NCI-H510A (cell line): ENCODE results near the gene NAALADL2.
"Not testable (repeated sequence)": the region's sequence is repeated elsewhere in the genome, so short reads cannot be mapped to it uniquely, and the experiment has no call there.

Experiments
- DNase-seq: peaks from one replicate; lab custom pipeline; 2025; lab: John Stamatoyannopoulos, UW

The NAALADL2 gene

DNA sequence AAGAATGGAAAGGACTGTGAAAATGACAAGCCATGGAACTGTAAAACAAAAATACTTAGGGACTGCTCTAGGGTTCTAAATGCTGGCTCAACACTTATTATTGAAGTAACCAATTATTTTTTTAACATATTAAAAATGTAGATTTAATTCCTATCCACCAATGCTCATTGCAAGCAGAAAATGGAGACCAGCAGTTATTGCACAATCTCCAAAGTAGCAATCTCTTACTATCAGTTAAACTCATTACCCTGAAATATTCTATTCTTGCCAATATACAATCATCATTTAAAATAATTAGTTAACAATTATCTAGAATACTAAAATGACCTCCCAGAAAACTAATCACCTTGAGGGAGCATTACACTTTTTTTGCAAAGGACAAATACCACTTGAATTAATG lies 499.8 kb downstream of the NAALADL2 start:
- no peak for DNase-seq

DNA sequence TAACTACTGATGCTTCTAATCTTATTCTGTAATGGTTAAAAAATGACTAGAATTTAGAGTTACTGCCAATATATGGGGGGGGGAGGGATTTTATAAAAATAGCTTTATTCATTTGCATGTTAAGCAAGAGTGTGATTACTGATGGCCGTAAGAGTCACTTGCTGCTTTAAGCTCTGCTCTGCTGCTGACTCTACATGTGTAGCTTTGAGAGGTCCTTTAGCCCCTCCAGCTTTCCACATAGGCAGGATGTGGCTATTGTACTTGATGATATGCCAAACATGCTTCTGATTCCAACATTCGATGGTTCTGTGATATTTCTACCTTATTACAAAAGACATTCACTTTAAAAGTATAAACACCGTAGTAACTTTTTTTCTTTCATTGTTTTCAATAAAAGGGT lies 511.3 kb downstream of the NAALADL2 start:
- not testable (repeated sequence) for DNase-seq

DNA sequence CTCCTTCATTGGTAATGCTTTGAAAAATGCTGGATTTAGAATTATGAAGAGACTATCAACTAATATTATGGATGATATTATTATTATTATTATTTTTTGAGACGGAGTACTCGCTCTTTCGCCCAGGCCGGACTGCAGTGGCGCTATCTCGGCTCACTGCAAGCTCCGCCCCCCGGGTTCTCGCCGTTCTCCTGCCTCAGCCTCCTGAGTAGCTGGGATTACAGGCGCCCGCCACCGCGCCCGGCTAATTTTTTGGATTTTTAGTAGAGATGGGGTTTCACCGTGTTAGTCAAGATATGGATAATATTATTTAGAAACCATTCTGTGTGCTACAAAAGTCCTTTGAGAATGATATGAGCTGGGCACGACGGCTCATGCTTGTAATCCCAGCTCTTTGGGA lies 512.1 kb downstream of the NAALADL2 start:
- not testable (repeated sequence) for DNase-seq

DNA sequence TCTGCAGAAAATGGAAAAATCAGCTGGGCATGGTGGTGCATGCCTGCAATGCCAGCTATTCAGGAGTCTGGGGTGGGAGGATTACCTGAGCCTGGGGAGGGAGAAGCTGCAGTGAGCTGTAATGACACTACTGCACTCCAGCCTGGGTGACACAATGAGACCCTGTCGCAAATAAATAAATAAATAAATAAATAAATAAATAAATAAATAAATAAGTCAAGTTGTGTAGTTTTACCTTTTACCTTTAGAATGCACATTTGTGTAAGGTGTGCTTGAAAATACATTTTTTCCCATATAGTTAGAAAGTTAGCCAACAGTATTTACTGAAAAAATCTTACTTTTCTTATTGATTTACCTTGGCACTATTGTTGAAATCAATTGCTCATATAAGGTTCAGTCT lies 515.6 kb downstream of the NAALADL2 start:
- DNase-seq: no peak

DNA sequence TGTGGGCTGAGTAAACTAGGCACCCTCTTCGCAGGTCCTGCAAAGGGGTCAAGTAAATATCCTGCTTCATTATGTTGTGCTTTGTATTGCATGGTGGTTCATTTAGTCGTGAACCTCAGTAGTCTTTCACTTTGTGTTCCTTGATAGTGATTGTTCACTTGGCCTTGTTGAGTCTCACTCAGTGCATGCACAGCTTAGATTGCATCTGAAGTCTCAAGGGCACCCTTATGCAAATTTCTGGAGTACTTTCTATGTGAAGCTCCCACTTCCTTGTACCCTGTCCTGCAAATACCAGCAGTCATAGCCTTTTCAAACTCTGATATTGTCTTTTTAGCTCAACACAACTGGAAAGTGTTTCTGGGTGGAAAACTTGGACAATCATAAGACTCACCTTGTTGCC lies 519.2 kb downstream of the NAALADL2 start:
- DNase-seq: peak; percentile 12

DNA sequence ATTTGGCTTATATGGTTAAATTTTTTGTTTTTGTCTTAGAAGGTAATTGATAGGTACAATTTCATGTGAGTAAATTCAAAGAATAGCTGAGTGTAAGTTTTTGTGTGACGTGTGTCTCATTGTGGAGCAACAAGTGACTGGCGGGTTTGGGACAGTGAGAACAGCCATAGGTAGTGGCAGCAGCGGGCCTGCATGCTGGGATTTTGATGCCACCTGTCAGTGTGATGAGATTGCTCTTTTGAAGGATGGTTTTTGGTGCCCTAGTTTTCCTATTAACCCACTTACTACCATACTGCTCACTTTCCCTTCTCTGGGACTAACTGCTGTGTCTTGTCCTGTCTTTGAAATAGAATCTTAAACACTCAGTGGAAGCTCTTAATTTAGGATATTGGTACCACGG lies 522.6 kb downstream of the NAALADL2 start:
- no peak for DNase-seq

DNA sequence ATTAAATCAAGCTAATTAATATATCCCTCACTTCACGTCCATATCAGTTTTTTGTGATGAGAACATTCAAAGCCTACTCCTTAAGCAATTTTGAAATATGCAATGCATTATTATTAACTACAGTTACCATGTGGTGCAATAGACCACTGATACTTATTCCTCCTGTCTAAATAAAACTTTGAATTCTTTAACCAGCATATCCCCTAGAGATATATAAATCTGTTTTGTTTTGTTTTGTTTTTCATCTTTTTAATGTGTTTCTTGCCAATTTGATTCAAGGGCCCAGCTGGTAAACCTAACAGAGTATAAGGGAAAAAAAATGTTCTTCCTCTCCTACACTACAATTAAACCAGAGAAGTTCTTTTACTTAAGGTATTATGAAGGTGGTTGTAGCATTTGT lies 524.2 kb downstream of the NAALADL2 start:
- DNase-seq: no peak

DNA sequence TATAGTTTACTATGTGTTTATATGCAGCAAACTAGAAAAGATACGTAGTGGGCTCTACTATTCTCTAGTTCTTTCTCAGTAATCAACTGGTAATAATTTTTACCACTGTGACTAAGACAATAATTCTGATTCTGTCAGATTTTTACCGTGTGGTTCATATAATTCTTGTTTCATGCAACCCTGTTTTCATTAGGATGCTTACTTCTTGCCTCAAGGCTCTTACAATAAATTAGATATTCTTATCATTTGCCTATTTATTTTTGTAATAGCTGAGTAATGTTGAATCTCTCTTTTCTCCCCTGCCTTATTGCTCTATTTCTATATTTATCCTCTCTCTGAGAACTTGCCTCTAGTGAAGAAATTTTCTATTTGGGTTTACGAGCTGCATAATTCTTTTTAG lies 524.7 kb downstream of the NAALADL2 start:
- no peak for DNase-seq

DNA sequence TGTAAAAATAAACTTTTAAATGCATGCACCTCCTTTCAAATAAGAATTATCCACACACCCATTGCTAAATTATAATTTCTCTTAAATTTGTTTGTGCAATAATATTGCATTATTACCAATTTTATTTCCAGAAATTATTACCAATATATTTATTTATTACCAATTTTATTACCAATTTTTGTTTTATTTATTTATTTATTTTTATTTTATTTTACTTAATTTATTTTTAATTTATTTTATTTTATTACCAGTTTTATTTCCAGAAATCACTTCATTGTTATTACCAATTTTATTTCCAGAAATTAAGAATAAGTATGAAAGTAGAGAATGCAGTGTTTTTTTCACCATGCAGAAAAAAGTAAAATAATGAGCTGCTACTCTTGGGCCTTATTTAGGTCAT lies 525.4 kb downstream of the NAALADL2 start:
- DNase-seq: no peak

DNA sequence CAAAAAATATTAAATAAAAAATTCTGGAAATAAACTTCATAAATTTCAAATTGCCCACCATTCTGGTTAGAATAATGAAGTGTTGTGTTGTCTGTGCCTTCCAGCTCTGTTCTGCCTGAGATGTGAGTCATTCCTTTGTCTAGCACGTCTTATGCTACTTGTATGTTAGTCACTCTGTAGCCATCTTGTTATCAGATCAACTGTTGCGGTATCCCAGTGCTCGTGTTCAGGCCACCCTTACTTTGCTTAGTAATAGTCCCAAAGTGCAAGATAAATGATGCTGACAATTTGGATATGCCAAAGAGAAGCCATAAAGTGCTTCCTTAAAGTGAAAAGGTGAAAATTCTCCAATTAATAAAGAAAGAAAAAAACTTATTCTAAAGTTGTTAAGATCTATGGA lies 527.5 kb downstream of the NAALADL2 start:
- DNase-seq: no peak

DNA sequence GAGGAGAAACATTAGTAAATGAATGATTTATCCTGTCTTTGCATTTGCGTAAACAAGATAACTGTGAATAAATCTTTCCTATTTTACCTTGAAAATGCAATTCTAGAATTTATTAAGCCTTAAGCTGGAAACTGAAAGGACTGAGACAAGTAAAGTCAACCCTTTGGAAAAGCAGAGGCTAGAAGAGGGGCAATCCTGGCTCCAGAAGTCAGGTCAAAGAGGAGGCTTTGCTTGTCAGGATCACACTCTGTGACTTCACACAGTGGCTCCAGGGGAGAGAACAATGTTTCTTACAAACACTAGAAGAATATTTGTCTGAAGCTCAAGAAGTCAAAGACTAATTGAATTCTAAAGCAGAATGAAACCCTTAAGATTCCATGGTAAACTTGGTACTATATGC lies 530.4 kb downstream of the NAALADL2 start:
- no peak for DNase-seq

DNA sequence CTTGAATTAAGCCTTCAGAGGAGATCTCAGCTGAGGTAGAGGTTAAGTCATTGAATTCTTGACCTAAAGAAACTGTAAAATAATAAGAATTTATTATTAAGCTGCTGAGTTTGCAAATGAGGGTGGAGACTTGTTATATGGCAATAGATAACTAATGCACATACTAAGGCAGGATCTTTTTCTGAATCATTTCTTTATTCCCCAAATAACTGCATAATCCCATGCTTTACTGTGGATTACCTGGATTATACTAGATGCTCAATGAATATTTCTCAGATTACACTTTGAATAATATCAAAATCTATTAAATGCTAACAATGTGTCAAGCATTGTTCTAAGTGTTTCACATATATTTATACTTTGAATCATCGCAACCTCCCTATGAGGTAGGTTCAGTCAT lies 532.5 kb downstream of the NAALADL2 start:
- no peak for DNase-seq

DNA sequence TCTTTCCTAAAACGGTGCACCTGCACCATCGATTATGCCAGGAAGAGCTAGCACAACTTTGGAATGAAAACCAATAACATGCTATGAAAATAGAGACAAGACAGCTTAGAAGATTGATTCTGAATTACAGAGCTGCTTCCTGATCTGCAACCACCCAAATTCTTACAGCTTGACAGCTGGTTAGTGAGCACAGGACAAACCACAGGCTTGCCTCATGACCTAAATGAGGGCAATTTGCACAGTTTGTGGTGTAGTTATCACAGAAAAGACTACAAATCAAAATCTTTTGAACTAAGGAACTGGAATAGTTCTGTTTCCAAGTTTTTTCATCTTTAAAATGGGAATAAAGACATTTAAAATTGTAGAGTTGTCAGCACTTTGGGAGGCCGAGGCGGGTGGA lies 533.5 kb downstream of the NAALADL2 start:
- no peak for DNase-seq

DNA sequence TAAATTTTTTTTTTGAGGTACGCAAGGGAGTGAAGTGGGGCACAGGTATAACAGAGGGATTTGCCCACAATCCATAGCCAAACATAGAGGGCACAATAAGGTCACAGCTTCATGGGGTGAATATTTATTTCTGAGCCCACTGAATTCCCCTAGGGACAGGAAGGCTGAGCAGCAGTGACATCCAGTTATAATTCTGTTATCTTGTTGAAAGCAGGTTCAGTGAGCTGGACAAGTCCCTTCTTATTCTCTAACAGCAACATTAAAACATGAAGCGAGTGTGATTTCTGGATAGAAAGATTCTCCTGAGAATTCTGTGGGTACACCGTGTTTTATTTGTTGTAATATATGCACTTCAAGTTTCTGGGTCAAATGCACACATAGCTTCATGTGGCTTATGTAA lies 538.2 kb downstream of the NAALADL2 start:
- no peak for DNase-seq

DNA sequence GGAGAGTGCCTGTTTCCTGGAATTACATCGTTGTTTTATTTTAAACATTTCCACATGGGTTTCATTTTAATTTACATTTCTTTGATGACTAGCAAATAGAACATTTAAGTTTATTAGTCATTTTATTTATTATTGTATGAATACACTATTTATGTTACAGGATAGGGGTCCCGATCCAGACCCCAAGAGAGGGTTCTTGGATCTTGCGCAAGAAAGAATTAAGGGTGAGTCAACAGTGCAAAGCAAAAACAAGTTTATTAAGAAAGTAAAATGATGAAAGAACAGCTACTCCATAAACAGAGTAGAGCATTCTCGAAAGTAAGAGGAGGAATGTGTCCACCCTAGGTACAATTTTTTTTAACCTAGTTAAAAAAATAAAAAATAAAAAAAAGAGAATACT lies 539.5 kb downstream of the NAALADL2 start:
- no peak for DNase-seq

DNA sequence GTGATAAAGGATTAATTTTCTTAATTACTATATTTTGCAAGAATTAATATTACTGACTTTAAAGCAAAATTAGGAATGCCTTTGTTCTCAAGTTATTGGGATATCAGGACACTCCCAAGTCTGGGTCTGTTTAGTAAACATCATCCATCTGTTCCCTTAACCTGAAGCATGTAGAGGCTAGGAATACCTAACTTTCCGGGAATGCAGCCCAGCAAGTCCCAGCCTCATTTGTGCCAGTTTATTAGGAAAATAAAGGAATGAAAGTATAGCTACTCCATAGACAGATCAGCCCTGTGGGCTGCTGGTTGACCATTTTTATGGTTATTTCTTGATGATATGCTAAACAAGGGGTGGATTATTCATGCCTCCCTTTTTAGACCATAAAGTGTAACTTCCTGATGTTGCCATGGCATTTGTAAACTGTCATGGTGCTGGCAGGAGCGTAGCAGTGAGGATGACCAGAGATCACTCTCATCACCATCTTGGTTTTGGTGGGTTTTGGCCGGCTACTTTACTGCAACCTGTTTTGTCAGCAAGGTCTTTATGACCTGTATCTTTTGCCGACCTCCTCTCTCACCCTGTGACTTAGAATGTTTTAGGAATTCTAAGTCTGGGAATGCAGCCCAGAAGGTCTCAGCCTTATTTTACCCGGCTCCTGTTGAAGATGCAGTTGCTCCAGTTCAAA lies 540.2 kb downstream of the NAALADL2 start:
- DNase-seq: no peak

DNA sequence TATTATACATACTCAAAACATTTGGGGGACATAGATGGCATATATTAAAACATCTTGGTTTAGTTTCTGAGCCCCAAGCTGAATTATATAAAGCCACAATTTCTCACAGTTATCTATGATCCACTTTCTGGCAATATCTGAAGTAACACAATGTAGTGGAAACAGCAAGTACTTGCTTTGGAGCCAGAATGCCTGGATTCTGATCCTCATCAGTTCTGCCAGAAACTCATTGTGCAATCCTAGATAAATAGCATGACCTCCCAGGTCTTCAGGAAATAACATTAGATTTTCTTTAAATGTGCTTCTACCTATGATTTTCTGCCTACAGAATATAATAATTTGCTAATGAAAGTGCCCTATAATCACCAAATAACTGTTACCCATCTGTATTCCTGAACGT lies 544.9 kb downstream of the NAALADL2 start:
- no peak for DNase-seq

DNA sequence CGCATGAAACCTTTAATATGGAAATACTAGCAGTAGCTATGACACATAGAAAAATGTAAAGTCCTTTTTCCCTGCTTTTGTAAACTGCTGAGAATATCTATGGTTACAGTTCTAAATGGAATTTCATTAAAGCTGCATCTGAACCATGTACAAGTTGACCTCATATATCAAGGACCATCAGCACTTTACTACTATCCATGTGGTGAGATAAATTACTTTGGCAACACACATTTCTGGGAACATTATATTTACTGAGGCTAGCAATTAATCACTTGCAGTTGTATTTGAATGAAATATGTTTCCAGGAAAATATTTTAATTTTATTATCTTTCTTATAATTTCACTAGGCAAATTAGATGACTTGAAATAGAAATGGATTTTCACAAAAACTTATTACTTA lies 545.5 kb downstream of the NAALADL2 start:
- DNase-seq: no peak

DNA sequence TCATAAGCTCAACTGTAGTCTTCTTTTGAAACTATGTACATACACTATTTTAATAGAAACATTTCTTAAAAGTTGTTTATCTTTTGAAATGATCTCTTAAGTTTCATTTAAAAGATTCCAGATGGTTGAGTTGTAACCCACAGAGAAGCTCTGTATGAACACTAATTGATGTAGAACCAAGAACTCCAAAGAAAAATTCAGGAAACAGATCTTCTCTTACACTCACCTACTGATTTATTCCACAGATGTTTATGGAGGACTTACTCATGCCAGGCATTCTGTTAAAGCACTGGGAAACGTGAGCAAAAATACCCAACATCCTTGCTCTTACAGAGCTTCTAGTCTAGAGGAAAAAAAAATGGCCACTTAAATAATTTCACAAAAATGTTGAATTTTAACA lies 551.1 kb downstream of the NAALADL2 start:
- no peak for DNase-seq

DNA sequence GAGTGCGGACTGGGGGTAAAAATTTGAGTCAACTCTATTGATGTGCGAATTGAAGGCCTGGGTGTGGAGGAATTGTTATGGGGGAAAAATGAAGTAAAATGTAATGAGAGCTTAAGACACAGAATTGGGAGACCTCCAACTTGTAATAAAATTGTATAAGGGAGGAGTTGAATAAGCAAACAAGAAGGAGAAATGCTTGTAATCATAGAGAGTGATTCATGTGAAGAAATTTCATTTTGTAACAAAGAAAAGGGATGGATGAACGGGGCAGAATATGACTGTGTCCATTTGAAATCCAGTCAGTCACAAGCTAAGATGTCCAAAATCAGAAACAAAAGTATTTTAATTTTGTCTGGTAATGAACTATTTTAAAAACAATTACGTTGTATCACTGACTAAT lies 552.3 kb downstream of the NAALADL2 start:
- DNase-seq: no peak

DNA sequence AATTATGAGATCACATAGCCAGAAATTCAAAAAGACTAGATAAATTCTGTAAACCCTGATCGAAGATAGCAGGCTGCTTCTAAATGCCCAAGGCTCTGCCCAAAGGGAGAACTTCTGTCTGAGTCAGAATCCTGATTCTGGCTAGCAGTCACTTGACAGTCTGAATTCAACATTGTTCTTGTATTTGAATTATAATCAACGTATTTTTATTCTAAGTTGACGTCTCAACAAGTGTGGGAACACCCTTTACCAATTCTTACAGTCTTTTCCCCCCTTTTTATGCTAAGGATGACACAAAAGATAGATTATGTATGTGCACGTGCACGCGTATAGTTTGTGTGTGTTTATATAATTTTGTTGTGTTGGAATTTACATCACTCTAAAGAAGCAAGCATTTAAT lies 552.8 kb downstream of the NAALADL2 start:
- DNase-seq: no peak

DNA sequence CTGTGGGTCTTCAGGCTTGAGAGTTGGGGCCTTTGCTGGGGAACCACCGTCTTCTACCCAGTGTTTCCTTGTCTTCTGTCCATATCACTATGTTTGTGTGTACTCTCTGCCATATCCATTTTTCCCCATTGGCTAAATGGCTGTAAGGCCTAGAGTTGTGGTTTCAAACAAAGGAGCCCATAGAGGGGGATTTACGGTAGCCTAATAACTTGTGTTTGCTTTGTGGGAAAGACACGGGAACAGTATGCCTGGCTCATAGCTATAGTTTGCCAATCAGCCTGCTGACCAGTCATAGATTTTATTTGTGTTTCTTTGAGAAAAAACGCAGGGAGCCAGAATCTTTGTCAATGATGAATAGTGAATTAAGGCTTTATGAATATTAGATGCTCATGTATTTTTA lies 554.8 kb downstream of the NAALADL2 start:
- DNase-seq: no peak

DNA sequence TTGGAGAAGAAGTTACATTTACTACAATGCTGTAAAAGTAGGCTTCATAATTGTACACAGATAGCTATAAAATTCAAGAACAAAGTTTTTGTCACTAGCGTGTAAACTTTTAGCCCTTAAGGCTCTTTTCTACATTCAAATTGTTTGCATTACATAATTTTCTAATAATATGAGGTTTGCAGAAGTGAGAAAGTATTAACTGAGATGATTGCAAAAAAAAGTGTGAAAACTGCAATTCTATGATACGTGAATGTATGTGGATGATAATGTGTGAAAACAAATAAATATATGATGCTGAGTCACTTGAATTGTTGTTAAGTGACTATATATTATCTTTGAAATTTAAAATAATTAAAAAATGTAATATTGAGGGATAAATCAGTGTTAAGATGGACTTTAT lies 557.5 kb downstream of the NAALADL2 start:
- DNase-seq: no peak

DNA sequence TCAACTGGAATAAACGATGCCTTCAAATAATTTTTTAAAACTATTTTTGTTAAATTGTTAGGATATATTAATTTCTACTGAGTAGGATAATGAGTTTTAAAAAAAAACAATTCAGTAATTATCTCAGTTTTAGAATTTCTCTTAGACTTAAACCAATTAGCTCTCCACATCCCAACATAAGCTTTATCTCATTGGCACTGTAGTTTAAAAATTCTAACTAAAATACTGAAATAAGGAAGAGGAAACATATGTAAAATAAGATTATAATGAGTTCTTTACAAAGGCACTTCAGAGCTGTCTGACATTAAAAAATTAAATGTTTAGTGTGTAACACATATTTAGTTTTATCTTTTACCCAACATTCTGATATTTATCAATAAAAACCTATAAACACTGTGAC lies 558.3 kb downstream of the NAALADL2 start:
- no peak for DNase-seq

DNA sequence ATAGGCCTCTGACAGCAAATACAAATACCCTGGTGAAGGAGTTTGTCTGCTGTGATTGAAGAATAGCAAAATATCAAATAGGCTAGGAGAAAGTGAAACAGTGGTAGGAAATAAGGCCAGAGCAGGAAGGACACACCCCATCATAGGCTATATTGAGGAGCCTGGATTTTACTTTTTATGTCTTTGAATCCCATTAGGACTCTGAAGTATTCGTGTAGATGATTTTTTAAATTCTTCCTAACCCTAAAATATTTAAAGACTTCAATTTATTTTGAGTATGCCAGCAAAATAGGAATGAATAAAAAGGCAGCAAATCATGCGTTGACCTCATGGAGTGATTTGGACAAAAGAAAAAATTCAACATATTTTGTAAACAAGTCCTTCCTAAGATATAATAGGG lies 562.8 kb downstream of the NAALADL2 start:
- DNase-seq: no peak
